ENCODE measurements around the gene GRAMD4. TPM values are rescaled to one million over a fixed set of nuclear protein-coding genes. Genes with fewer than 3 reads are reported as not detected.
"Not testable (repeated sequence)": the region's sequence is repeated elsewhere in the genome, so short reads cannot be mapped to it uniquely, and the experiment has no call there.

GRAMD4 gene
- polyA plus RNA-seq, 1 of the 3 experiments (the other 2 are of a cell fraction) = 15.5 TPM

DNA sequence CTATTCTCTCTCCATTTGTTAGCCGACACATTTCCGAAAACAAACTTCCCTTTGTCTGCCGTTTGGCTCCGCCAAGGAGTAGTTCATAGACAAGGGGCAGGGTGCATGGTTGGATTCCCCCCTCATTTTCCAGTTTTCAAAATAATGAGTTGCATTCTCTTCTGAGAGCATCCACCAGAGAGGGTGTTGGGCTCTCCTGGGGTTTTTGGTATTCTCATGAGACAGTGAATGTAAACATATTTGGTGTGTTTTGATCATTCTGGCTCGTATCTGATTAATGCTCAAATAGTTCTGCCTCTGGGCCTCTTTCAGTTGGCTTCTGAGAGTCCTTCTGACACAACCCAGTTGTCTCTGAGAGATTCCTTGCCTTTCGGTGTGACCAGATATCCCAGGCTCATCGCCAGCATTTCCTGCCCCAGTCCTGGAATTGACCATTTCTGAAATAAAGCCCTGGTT lies 21.7 kb downstream of the GRAMD4 start:
- Histone ChIP-seq H3K4me3 (ENCODE audit: low read depth in 2 of 2, low read length in 1 of 2) (no peak overlapping the region), H3K4me1 (ENCODE audit: control insufficient read depth in 1 of 2, insufficient read depth in 2 of 2, low read depth in 1 of 2, low read length in 1 of 2) (peaks cover 0 to 30% of the 10 kb centered on the region in 2 experiments; a peak in 1 of 4 replicates), H2AFZ (ENCODE audit: low read depth) (no peak overlapping the region), H3F3A (replicated peaks; ENCODE audit: insufficient read depth) (no peaks in the 10 kb centered on the region), H3K27ac (ENCODE audit: low read depth in 2 of 2, low read length in 1 of 2) (no peak overlapping the region), H3K9me2 (no peaks in the 10 kb centered on the region), H3K79me2 (ENCODE audit: insufficient read depth) (no peaks in the 10 kb centered on the region), H3K36me3 (replicated peaks in 1 of 2; ENCODE audit: control insufficient read depth in 1 of 2, insufficient read depth in 2 of 2, low read length in 1 of 2) (no peaks in the 10 kb centered on the region), H3K9ac (no peak overlapping the region), H3K27me3 (ENCODE audit: insufficient read depth) (no peaks in the 10 kb centered on the region), H3K9me3 (no peaks in the 10 kb centered on the region), H4K20me1 (ENCODE audit: insufficient read depth) (no peaks in the 10 kb centered on the region), H3K4me2 (no peak overlapping the region)
- TF ChIP-seq FOXJ3 (CRISPR knock-in tag; IDR thresholded peaks at IDR 0.05) = no peak
- no peak for DNase-seq
- ChIA-PET CTCF (interaction anchor here (0.6 kb wide), 1 partner anchor 1851 kb away, joined by 3 read pairs; no protein-coding TSS in a partner anchor), POLR2A (no interaction called here)
- WGBS (ENCODE audit: low lambda C conversion rate) = 83% methylated on average over 7 of the region's 7 CpGs

DNA sequence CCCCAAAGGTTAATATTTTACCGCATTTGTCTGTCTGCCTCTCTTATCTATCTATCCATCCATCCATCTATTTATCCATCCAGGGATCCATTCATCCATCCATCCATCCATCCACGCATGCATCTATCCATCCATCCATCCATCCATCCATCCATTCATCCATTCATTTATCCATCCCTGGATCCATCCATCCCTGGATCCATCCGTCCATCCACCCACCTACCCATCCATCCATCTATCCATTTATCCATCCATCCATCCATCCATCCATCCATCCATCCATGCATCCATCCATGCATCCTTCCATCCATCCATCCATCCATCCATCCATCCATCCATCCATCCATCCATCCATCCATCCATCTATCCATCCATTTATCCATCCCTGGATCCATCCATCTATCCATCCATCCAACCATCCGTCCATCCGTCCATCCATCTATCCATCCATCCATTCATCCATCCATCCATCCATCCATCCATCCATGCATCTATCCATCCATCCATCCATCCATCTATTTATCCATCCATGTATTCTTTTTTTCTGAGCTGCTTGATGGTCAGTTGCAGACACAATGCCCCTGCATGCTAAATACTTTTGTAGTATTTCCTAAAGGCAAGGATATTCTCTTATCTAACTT lies 22.8 kb downstream of the GRAMD4 start:
- H3K4me2 ChIP-seq; H3K27ac ChIP-seq (ENCODE audit: low read depth in 2 of 2, low read length in 1 of 2); H4K20me1 ChIP-seq (ENCODE audit: insufficient read depth); H3K27me3 ChIP-seq (ENCODE audit: insufficient read depth); H2AFZ ChIP-seq (ENCODE audit: low read depth); H3K36me3 ChIP-seq (replicated peaks in 1 of 2; ENCODE audit: control insufficient read depth in 1 of 2, insufficient read depth in 2 of 2, low read length in 1 of 2); H3K9me3 ChIP-seq; H3F3A ChIP-seq (replicated peaks; ENCODE audit: insufficient read depth); POLR2A ChIA-PET; H3K79me2 ChIP-seq (ENCODE audit: insufficient read depth); DNase-seq; H3K4me3 ChIP-seq (ENCODE audit: low read depth in 2 of 2, low read length in 1 of 2); H3K9me2 ChIP-seq; H3K9ac ChIP-seq: not testable (repeated sequence)
- CTCF ChIA-PET = interaction anchor here (0.6 kb wide), 1 partner anchor 470 kb away, joined by 3 read pairs; no protein-coding TSS in a partner anchor
- H3K4me1 ChIP-seq (ENCODE audit: control insufficient read depth in 1 of 2, insufficient read depth in 2 of 2, low read depth in 1 of 2, low read length in 1 of 2) = peaks cover 0 to 38% of the 10 kb centered on the region in 2 experiments; a peak in 1 of 4 replicates
- WGBS (ENCODE audit: low lambda C conversion rate) = 89% methylated on average over 5 of the region's 5 CpGs

DNA sequence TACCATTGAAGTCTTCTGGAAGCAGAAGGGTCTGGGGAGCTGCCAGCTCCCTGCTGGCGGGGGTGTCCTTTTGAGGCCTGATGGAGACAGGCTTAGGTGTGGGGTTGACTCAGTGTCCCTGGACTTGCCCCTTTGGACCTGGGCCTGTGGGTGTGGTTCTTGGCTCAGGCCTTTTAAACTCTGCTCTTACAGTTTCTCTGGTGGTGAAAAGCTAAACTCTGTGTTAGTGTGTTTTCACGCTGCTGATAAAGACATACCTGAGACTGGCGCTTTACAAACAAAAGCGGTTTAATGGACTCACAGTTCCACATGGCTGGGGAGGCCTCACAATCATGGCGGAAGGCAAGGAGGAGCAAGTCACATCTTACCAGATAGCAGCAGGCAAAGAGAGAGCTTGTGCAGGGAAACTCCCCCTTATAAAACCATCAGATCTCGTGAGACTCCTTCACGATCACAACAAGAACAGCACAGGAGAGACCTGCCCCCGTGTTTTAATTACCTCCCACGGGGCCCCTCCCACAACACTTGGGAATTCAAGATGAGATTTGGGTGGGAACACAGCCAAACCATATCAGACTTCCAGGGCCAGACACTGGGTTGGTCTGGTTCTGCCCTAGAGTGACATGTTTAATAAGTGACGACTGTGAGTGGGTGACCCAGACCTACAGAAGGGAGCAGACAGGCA lies 26.5 kb downstream of the GRAMD4 start:
- Histone ChIP-seq H3K9me2 (no peaks in the 10 kb centered on the region), H3K9me3 (no peaks in the 10 kb centered on the region), H2AFZ (ENCODE audit: low read depth) (no peak overlapping the region), H3K36me3 (replicated peaks in 1 of 2; ENCODE audit: control insufficient read depth in 1 of 2, insufficient read depth in 2 of 2, low read length in 1 of 2) (no peaks in the 10 kb centered on the region), H3K4me2 (no peak overlapping the region), H3K4me1 (ENCODE audit: control insufficient read depth in 1 of 2, insufficient read depth in 2 of 2, low read depth in 1 of 2, low read length in 1 of 2) (peaks cover 0 to 49% of the 10 kb centered on the region in 2 experiments; a peak in 1 of 4 replicates), H3K27me3 (ENCODE audit: insufficient read depth) (no peaks in the 10 kb centered on the region), H3F3A (replicated peaks; ENCODE audit: insufficient read depth) (no peaks in the 10 kb centered on the region), H3K79me2 (ENCODE audit: insufficient read depth) (no peaks in the 10 kb centered on the region), H4K20me1 (ENCODE audit: insufficient read depth) (no peaks in the 10 kb centered on the region), H3K4me3 (ENCODE audit: low read depth in 2 of 2, low read length in 1 of 2) (no peak overlapping the region), H3K27ac (ENCODE audit: low read depth in 2 of 2, low read length in 1 of 2) (no peak overlapping the region), H3K9ac (no peak overlapping the region)
- DNase-seq = no peak
- CTCF ChIA-PET = interaction anchor here (1.0 to 2.0 kb wide), 4 partner anchors 10 to 279 kb away, joined by 3 to 7 read pairs (median 4); no protein-coding TSS in a partner anchor
- TF ChIP-seq RFX5 (IDR thresholded peaks at IDR 0.05; ENCODE audit: low read length) (no peak), NFIC (IDR thresholded peaks at IDR 0.05; ENCODE audit: borderline replicate concordance) (no peak), EZH2phosphoT487 (IDR thresholded peaks at IDR 0.05; ENCODE audit: borderline replicate concordance, low read depth) (no peak), CHD2 (IDR thresholded peaks at IDR 0.05; ENCODE audit: low read length, partially characterized antibody) (no peak), TAF1 (IDR thresholded peaks at IDR 0.05; ENCODE audit: borderline replicate concordance, low read depth, low read length) (no peak), YY1 (IDR thresholded peaks at IDR 0.05; ENCODE audit: low read depth) (no peak), MEF2A (IDR thresholded peaks at IDR 0.05; ENCODE audit: borderline replicate concordance, low read depth) (no peak), FOXM1 (IDR thresholded peaks at IDR 0.05; ENCODE audit: low read depth) (no peak)
- TF ChIP-seq, protein P1, sequence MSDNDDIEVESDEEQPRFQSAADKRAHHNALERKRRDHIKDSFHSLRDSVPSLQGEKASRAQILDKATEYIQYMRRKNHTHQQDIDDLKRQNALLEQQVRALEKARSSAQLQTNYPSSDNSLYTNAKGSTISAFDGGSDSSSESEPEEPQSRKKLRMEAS (IDR thresholded peaks at IDR 0.05; ENCODE audit: low read depth) = no peak
- TF ChIP-seq, protein P2, sequence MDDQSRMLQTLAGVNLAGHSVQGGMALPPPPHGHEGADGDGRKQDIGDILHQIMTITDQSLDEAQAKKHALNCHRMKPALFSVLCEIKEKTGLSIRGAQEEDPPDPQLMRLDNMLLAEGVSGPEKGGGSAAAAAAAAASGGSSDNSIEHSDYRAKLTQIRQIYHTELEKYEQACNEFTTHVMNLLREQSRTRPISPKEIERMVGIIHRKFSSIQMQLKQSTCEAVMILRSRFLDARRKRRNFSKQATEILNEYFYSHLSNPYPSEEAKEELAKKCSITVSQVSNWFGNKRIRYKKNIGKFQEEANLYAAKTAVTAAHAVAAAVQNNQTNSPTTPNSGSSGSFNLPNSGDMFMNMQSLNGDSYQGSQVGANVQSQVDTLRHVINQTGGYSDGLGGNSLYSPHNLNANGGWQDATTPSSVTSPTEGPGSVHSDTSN (IDR thresholded peaks at IDR 0.05) = no peak
- 87% methylated on average over 9 of the region's 10 CpGs for WGBS (ENCODE audit: low lambda C conversion rate)
- POLR2A ChIA-PET = no interaction called here

DNA sequence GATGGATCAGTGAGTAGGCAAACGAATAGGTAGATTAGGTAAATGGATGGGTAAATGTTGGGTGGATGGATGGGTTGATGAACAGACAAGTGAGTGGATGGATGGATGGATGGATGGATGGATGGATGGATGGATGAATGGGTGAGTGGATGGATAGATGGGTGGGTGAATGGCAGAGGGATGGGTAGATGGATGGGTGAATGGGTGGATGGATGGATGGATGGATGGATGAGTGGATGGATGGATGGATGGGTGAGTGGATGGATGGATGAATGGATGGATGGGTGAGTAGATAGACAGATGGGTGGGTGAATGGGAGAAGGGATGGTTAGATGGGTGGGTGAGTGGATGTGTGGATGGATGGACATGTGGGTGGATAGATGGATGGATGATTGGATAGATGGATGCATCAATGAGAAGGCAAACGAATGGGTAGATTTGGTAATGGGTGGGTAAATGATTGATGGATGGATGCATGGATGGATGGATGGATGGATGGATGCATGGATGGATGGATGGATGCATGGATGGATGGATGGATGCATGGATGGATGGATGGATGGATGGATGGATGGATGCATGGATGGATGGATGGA lies 28.1 kb downstream of the GRAMD4 start:
- H2AFZ ChIP-seq (ENCODE audit: low read depth); H3K9me3 ChIP-seq; H3K4me2 ChIP-seq; H3K27ac ChIP-seq (ENCODE audit: low read depth in 2 of 2, low read length in 1 of 2); H3K79me2 ChIP-seq (ENCODE audit: insufficient read depth); H3K9me2 ChIP-seq; H3K27me3 ChIP-seq (ENCODE audit: insufficient read depth); H3F3A ChIP-seq (replicated peaks; ENCODE audit: insufficient read depth); H3K4me3 ChIP-seq (ENCODE audit: low read depth in 2 of 2, low read length in 1 of 2); H3K36me3 ChIP-seq (replicated peaks in 1 of 2; ENCODE audit: control insufficient read depth in 1 of 2, insufficient read depth in 2 of 2, low read length in 1 of 2); H4K20me1 ChIP-seq (ENCODE audit: insufficient read depth); H3K9ac ChIP-seq; POLR2A ChIA-PET; DNase-seq: not testable (repeated sequence)
- CTCF ChIA-PET = interaction anchor here (0.6 to 1.5 kb wide), 2 partner anchors 59 to 85 kb away, joined by 3 to 7 read pairs; no protein-coding TSS in a partner anchor
- 74% methylated on average over 2 of the region's 2 CpGs for WGBS (ENCODE audit: low lambda C conversion rate)
- peaks cover 0 to 44% of the 10 kb centered on the region in 2 experiments; a peak in 1 of 4 replicates for H3K4me1 ChIP-seq (ENCODE audit: control insufficient read depth in 1 of 2, insufficient read depth in 2 of 2, low read depth in 1 of 2, low read length in 1 of 2)

Measured in SK-N-SH (cell line).